GM12801 (cell line): ENCODE measurements around the gene CYP27B1.

Source experiments
- TF ChIP-seq, protein P1 (sequence below): IDR thresholded peaks from one replicate; pipeline ENCODE4 v1.5.1; 2011; ENCODE audit warnings: control low read depth; ENCODE audit not compliant: insufficient read length; ENCODE audit errors: extremely low read depth

The CYP27B1 gene

DNA sequence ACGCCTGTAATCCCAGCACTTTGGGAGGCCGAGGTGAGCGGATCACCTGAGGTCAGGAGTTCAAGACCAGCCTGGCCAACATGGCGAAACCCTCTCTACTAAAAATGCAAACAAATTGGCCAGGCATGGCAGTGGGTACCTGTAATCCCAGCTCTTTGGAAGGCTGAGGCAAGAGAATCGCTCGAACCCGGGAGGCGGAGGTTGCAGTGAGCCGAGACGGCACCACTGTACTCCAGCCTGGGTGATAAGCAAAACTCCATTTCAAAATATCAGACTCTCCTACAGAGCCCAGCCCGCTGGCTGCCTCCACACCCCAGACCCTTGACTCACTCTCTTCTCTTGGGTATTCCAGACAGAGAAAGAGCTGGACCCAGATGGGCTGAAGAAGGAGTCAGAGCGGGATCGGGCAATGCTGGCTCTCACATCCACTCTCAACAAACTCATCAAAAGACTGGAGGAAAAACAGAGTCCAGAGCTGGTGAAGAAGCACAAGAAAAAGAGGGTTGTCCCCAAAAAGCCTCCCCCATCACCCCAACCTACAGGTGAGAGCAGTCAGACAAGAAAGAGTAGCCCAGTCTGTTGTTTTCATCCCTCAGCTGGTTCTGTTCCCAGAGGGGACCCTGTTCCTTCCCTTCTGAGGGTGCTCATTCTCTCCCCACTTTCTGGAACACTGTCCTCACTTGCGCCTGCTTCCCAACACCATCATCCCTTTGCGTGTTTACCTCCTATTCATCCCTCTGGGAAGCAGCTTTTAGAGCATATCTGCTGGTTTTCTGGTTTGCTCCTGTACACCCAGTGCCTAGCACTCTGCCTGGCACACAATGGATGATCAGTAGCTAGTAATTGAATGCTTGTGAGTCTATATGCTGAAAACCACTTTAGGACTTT, 48.0 kb downstream of the CYP27B1 start:
- TF ChIP-seq, protein P1, sequence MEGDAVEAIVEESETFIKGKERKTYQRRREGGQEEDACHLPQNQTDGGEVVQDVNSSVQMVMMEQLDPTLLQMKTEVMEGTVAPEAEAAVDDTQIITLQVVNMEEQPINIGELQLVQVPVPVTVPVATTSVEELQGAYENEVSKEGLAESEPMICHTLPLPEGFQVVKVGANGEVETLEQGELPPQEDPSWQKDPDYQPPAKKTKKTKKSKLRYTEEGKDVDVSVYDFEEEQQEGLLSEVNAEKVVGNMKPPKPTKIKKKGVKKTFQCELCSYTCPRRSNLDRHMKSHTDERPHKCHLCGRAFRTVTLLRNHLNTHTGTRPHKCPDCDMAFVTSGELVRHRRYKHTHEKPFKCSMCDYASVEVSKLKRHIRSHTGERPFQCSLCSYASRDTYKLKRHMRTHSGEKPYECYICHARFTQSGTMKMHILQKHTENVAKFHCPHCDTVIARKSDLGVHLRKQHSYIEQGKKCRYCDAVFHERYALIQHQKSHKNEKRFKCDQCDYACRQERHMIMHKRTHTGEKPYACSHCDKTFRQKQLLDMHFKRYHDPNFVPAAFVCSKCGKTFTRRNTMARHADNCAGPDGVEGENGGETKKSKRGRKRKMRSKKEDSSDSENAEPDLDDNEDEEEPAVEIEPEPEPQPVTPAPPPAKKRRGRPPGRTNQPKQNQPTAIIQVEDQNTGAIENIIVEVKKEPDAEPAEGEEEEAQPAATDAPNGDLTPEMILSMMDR = no peak

DNA sequence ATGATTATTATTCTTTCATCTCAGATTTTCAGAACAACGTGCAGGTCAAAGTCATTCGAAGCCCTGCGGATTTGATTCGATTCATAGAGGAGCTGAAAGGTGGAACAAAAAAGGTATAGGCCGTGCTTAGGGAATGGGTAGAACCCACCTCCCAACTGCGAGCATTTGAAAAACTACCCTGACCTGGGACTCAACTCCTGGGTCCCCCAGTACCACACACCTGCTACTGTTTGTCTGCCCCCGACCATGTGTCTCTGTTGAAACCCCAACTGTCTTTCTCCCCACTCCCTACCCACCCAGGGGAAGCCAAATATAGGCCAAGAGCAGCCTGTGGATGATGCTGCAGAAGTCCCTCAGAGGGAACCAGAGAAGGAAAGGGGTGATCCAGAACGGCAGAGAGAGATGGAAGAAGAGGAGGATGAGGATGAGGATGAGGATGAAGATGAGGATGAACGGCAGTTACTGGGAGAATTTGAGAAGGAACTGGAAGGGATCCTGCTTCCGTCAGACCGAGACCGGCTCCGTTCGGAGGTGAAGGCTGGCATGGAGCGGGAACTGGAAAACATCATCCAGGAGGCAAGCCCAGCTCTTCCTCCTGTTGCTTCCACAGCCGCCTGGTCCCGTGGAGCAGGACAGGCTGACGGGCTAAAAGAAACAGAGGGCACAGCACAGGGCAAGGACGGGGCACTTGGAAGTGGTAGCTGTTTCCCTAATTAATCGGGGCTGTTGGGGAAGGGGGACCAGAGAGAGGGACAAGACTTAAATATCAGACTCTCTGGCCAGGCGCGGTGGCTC, 48.8 kb downstream of the CYP27B1 start:
- TF ChIP-seq, protein P1 = no peak

DNA sequence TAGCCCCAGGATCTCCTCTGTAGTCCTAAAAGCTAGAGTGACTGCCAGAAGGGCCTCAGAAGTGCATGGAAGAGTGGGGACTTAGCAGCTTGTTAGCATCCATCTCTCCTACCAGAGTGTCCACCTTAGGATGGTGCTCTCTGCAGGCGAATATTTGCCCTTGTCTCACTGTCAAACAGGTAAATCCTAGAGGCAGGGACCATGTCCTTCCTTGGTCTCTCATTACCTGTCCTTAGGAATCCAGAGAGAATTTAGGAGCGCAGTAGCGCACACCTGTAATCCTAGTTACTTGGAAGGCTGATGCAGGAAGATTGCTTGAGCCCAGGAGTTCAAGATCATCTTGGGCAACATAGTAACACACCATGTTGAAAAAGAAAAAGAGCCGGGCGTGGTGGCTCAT, 49.7 kb downstream of the CYP27B1 start:
- TF ChIP-seq, protein P1 = no peak

DNA sequence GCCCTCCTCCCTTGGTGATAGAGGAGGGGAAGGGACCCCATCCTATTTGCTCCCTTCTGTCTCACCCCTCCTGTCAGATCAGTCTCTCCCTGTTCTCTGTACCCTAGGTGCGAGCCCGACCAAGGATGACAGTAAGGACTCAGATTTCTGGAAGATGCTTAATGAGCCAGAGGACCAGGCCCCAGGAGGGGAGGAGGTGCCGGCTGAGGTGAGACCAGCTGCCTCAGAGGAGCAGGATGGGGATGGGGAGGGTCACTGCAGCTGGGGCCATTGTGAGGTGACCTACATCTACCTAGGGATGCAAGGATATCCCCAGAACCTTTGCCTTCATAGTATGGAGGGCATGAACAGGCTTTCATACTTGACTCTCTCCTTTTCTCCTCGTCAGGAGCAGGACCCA, 50.6 kb downstream of the CYP27B1 start:
- TF ChIP-seq, protein P1 = no peak

DNA sequence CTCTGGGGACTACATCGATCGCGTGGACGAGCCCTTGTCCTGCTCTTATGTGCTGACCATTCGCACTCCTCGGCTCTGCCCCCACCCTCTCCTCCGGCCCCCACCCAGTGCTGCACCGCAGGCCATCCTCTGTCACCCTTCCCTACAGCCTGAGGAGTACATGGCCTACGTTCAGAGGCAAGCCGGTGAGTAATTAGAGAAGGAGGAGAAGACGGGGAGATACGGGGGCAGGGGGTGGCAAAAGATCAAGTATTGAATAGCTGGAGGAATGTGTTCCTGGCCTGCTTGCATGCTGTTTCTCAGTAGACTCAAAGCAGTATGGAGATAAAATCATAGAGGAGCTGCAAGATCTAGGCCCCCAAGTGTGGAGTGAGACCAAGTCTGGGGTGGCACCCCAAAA, 51.1 kb downstream of the CYP27B1 start:
- TF ChIP-seq, protein P1 = no peak

DNA sequence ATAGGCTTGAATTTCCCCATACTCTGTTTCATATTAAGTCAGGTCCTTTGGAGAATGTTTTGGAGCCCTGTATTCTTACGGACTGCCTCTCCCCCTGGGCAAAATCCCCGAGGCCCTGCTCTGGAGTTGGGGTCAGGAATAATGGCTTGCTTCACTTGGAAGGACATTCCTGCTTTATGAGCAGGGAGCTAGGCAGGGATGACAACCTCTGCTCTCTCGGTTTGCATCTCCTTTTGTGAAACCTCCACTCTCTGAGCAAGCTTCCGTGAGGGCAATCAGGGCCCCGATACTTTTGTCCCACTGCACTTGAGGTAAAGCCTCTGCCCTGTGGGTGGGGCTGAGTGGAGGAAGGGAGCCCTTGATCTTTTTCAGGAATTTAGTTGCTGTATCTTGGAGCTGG, 53.7 kb downstream of the CYP27B1 start:
- TF ChIP-seq, protein P1 = no peak

DNA sequence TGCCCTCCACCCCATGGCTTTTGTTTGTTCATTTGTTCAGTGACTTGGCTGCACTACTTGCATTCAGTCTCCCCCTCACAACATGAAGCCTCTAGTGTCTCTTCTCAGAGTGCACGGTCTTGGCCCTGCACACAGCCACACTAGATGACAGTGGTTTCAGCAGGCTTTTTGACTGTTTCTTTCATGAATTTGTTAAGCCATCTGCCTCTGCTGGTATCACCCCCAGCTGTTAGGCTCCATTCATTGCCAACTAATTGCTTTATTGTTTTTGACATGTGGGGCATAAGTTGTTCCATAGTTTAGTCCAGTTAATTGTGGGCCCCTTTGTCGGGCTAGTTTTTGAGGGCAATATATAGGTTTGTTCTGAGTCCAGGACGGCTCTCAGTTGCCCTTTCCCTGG, 54.2 kb downstream of the CYP27B1 start:
- TF ChIP-seq, protein P1 = no peak
